HEK293 (cell line): ENCODE data around the gene GID4.

ENCODE experiments used
- CTCF ChIA-PET: fragments of 350-600 bp; formaldehyde crosslinking; extraction: SDS; loops from one replicate; lab custom pipeline; 2021; ENCODE audit warnings: antibody characterized with exemption; lab: Yijun Ruan, JAX
- POLR2A ChIA-PET: fragments of 300-600 bp; formaldehyde crosslinking; extraction: SDS; loops from one replicate; lab custom pipeline; 2020; ENCODE audit warnings: antibody characterized with exemption, inconsistent platforms; lab: Yijun Ruan, JAX
- H3K27ac ChIP-seq: fragments of 200-500 bp; sonication (Bioruptor generic); 2 replicates; pipeline ENCODE4 v1.5.1; 2014; ENCODE audit warnings: low read depth, low read length, control low read depth, inconsistent platforms; ENCODE audit errors: extremely low read depth
- H3K36me3 ChIP-seq, 2 experiments: fragments of 200-500 bp in 1 of 2; sonication (Bioruptor generic) in 1 of 2; 1 replicate in 1 of 2; 2 replicates in 1 of 2; pipeline ENCODE4 v1.5.1; 2014 to 2017; ENCODE audit warnings: inconsistent platforms in 2 of 2, low read length in 2 of 2; ENCODE audit not compliant: control insufficient read depth in 2 of 2, insufficient read depth in 1 of 2
- H3K4me1 ChIP-seq: fragments of 200-500 bp; sonication (Bioruptor generic); 2 replicates; pipeline ENCODE4 v1.5.1; 2014; ENCODE audit warnings: mild to moderate bottlenecking, low read length, inconsistent platforms; ENCODE audit not compliant: control insufficient read depth, insufficient read depth
- H3K4me3 ChIP-seq: 2 replicates; pipeline ENCODE4 v1.5.1; 2011; ENCODE audit warnings: low read depth, mild to moderate bottlenecking, control low read depth, low read length, moderate library complexity
- H3K9me3 ChIP-seq: fragments of 200-500 bp; sonication (Bioruptor generic); 2 replicates; pipeline ENCODE4 v1.5.1; 2014; ENCODE audit warnings: low read depth, low read length, inconsistent platforms; ENCODE audit not compliant: control insufficient read depth, insufficient read depth
- AEBP2 ChIP-seq: fragments of 450-650 bp; formaldehyde crosslinking; IDR thresholded peaks from 2 replicates; pipeline ENCODE4 v1.5.1; 2016; ENCODE audit warnings: missing biosample characterization, missing genetic modification characterization, borderline replicate concordance
- BCL11B ChIP-seq: fragments of 450-650 bp; formaldehyde crosslinking; IDR thresholded peaks from 2 replicates; pipeline ENCODE4 v1.5.1; 2016; ENCODE audit warnings: low read depth, missing biosample characterization, missing genetic modification characterization
- GLIS2 ChIP-seq: fragments of 450-650 bp; formaldehyde crosslinking; IDR thresholded peaks from 2 replicates; pipeline ENCODE4 v1.5.1; 2016; ENCODE audit warnings: missing biosample characterization, missing genetic modification characterization
- KLF16 ChIP-seq: fragments of 450-650 bp; formaldehyde crosslinking; IDR thresholded peaks from 2 replicates; pipeline ENCODE4 v1.5.1; 2017; ENCODE audit warnings: missing biosample characterization, missing genetic modification characterization
- ZBTB17 ChIP-seq: fragments of 450-650 bp; formaldehyde crosslinking; IDR thresholded peaks from 2 replicates; pipeline ENCODE4 v1.5.1; 2016; ENCODE audit warnings: missing biosample characterization, missing genetic modification characterization
- ZBTB44 ChIP-seq: fragments of 450-650 bp; IDR thresholded peaks from 2 replicates; pipeline ENCODE4 v1.5.1; 2018; ENCODE audit warnings: missing biosample characterization, mild to moderate bottlenecking, missing genetic modification characterization
- ZBTB8A ChIP-seq: fragments of 450-650 bp; formaldehyde crosslinking; IDR thresholded peaks from 2 replicates; pipeline ENCODE4 v1.5.1; 2016; ENCODE audit warnings: missing biosample characterization, missing genetic modification characterization
- ZFP3 ChIP-seq: fragments of 450-650 bp; formaldehyde crosslinking; IDR thresholded peaks from 2 replicates; pipeline ENCODE4 v1.5.1; 2016; ENCODE audit warnings: low read depth, missing biosample characterization, missing genetic modification characterization
- ZFP41 ChIP-seq: fragments of 450-650 bp; formaldehyde crosslinking; IDR thresholded peaks from 2 replicates; pipeline ENCODE4 v1.5.1; 2016; ENCODE audit warnings: missing biosample characterization, missing genetic modification characterization, borderline replicate concordance
- ZFP69B ChIP-seq: fragments of 450-650 bp; formaldehyde crosslinking; IDR thresholded peaks from 2 replicates; pipeline ENCODE4 v1.5.1; 2016; ENCODE audit warnings: missing biosample characterization, missing genetic modification characterization
- ZNF138 ChIP-seq: fragments of 450-650 bp; formaldehyde crosslinking; IDR thresholded peaks from 2 replicates; pipeline ENCODE4 v1.5.1; 2016; ENCODE audit warnings: missing biosample characterization, missing genetic modification characterization, borderline replicate concordance
- ZNF157 ChIP-seq: fragments of 450-650 bp; formaldehyde crosslinking; IDR thresholded peaks from 2 replicates; pipeline ENCODE4 v1.5.1; 2016; ENCODE audit warnings: missing biosample characterization, missing genetic modification characterization
- ZNF175 ChIP-seq: fragments of 450-650 bp; formaldehyde crosslinking; IDR thresholded peaks from 2 replicates; pipeline ENCODE4 v1.5.1; 2016; ENCODE audit warnings: missing biosample characterization, missing genetic modification characterization
- ZNF211 ChIP-seq: fragments of 450-650 bp; formaldehyde crosslinking; IDR thresholded peaks from 2 replicates; pipeline ENCODE4 v1.5.1; 2016; ENCODE audit warnings: low read depth, missing biosample characterization, missing genetic modification characterization
- ZNF214 ChIP-seq: fragments of 450-650 bp; formaldehyde crosslinking; IDR thresholded peaks from 2 replicates; pipeline ENCODE4 v1.5.1; 2017; ENCODE audit warnings: missing biosample characterization, mild to moderate bottlenecking, missing genetic modification characterization, borderline replicate concordance
- ZNF221 ChIP-seq: fragments of 450-650 bp; formaldehyde crosslinking; IDR thresholded peaks from 2 replicates; pipeline ENCODE4 v1.5.1; 2017; ENCODE audit warnings: missing biosample characterization, missing genetic modification characterization, borderline replicate concordance
- ZNF24 ChIP-seq: fragments of 450-650 bp; formaldehyde crosslinking; IDR thresholded peaks from 2 replicates; pipeline ENCODE4 v1.5.1; 2016; ENCODE audit warnings: missing biosample characterization, missing genetic modification characterization
- ZNF280C ChIP-seq: fragments of 450-650 bp; formaldehyde crosslinking; IDR thresholded peaks from 2 replicates; pipeline ENCODE4 v1.5.1; 2016; ENCODE audit warnings: missing biosample characterization, missing genetic modification characterization
- ZNF302 ChIP-seq: fragments of 450-650 bp; formaldehyde crosslinking; IDR thresholded peaks from 2 replicates; pipeline ENCODE4 v1.5.1; 2016; ENCODE audit warnings: missing biosample characterization, missing genetic modification characterization, low read depth
- ZNF404 ChIP-seq: fragments of 450-650 bp; formaldehyde crosslinking; IDR thresholded peaks from 2 replicates; pipeline ENCODE4 v1.5.1; 2017; ENCODE audit warnings: missing biosample characterization, missing genetic modification characterization
- ZNF426 ChIP-seq: fragments of 450-650 bp; formaldehyde crosslinking; IDR thresholded peaks from 2 replicates; pipeline ENCODE4 v1.5.1; 2017; ENCODE audit warnings: missing biosample characterization, missing genetic modification characterization, mild to moderate bottlenecking, inconsistent platforms, moderate library complexity
- ZNF473 ChIP-seq: fragments of 450-650 bp; formaldehyde crosslinking; IDR thresholded peaks from 2 replicates; pipeline ENCODE4 v1.5.1; 2017; ENCODE audit warnings: missing biosample characterization, missing genetic modification characterization
- ZNF513 ChIP-seq: fragments of 450-650 bp; IDR thresholded peaks from 2 replicates; pipeline ENCODE4 v1.5.1; 2018; ENCODE audit warnings: missing biosample characterization, missing genetic modification characterization
- ZNF530 ChIP-seq: fragments of 450-650 bp; formaldehyde crosslinking; IDR thresholded peaks from 2 replicates; pipeline ENCODE4 v1.5.1; 2016; ENCODE audit warnings: low read depth, missing biosample characterization, missing genetic modification characterization
- ZNF548 ChIP-seq: fragments of 450-650 bp; formaldehyde crosslinking; IDR thresholded peaks from 2 replicates; pipeline ENCODE4 v1.5.1; 2016; ENCODE audit warnings: missing biosample characterization, missing genetic modification characterization
- ZNF549 ChIP-seq: fragments of 450-650 bp; IDR thresholded peaks from 2 replicates; pipeline ENCODE4 v1.5.1; 2018; ENCODE audit warnings: missing biosample characterization, missing genetic modification characterization, mild to moderate bottlenecking, inconsistent platforms, moderate library complexity
- ZNF561 ChIP-seq: fragments of 450-650 bp; IDR thresholded peaks from 2 replicates; pipeline ENCODE4 v1.5.1; 2018; ENCODE audit warnings: missing biosample characterization, missing genetic modification characterization, borderline replicate concordance
- ZNF610 ChIP-seq: fragments of 450-650 bp; formaldehyde crosslinking; IDR thresholded peaks from 2 replicates; pipeline ENCODE4 v1.5.1; 2016; ENCODE audit warnings: missing biosample characterization, missing genetic modification characterization, borderline replicate concordance
- ZNF701 ChIP-seq: fragments of 450-650 bp; formaldehyde crosslinking; IDR thresholded peaks from 2 replicates; pipeline ENCODE4 v1.5.1; 2016; ENCODE audit warnings: missing biosample characterization, missing genetic modification characterization
- ZNF776 ChIP-seq: fragments of 450-650 bp; formaldehyde crosslinking; IDR thresholded peaks from 2 replicates; pipeline ENCODE4 v1.5.0; 2017; ENCODE audit warnings: missing biosample characterization, missing genetic modification characterization, borderline replicate concordance
- ZSCAN16 ChIP-seq: fragments of 450-650 bp; formaldehyde crosslinking; IDR thresholded peaks from 2 replicates; pipeline ENCODE4 v1.5.1; 2016; ENCODE audit warnings: missing biosample characterization, missing genetic modification characterization
- TF ChIP-seq, protein P1 (sequence below): fragments of 450-650 bp; formaldehyde crosslinking; IDR thresholded peaks from 2 replicates; pipeline ENCODE4 v1.5.1; 2016; ENCODE audit warnings: missing biosample characterization, missing genetic modification characterization

GID4 gene

DNA sequence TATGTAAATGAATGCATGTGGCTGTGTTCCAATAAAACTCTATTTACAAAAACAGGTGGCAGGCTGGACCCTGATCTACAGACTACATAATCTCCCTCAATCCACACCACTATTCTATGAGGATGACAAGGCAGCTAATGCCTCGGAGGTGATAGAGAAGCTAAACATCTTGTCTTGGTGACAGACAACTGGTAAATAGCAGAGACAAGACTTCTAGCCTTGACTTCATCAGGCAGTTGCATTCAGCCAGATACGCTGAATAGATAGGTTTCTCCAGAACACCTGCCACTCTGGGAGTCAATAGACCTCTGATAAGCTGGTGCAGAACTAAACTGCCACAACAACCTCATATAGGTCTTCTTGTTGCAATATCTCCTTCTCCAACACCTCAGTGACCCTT, 3.5 kb upstream of the GID4 start:
- POLR2A ChIA-PET, result no interaction called here

DNA sequence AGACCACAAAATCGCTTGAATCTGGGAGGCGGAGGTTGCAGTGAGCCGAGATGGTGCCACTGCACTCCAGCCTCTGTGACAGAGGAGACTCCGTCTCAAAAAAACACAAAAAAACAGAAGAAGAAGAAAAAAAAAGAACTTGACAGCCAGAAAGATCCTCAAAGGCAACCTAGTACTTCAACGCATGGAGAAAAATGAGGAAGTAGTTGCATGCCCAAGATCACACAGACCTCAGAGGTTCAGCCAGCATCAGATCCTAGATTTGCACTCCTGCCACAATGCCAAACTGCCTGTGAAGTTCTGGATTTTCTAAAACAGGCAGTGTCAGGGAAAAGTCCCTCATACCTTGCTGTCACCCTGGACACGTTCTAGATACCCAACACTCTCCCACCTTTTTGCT, 1.7 kb upstream of the GID4 start:
- no peak overlapping the region for H3K4me3 ChIP-seq
- H3K9me3 ChIP-seq, result no peaks in the 10 kb centered on the region
- H3K36me3 ChIP-seq, result no peaks in the 10 kb centered on the region; a peak in 1 of 3 replicates
- peaks cover 18% of the 10 kb centered on the region for H3K4me1 ChIP-seq
- POLR2A ChIA-PET, result interaction anchor here (0.6 kb wide), 1 partner anchor 76 kb away, joined by 3 read pairs; no protein-coding TSS in a partner anchor
- H3K27ac ChIP-seq, result no peak overlapping the region
- CTCF ChIA-PET, result interaction anchor here (0.7 to 8.1 kb wide), 4 partner anchors 119 to 1531 kb away, joined by 3 to 54 read pairs (median 11); no protein-coding TSS in a partner anchor
- TF ChIP-seq ZFP41 (tag by site-specific recombination) (no peak), ZNF530 (tag by site-specific recombination) (no peak), ZNF280C (tag by site-specific recombination) (no peak), ZNF473 (no peak), ZNF701 (no peak), ZBTB17 (no peak), GLIS2 (tag by site-specific recombination) (no peak), ZNF549 (tag by site-specific recombination) (no peak), ZFP69B (tag by site-specific recombination) (no peak), ZNF211 (tag by site-specific recombination) (no peak), ZNF221 (tag by site-specific recombination) (no peak), ZNF24 (tag by site-specific recombination) (no peak), ZNF610 (tag by site-specific recombination) (no peak), AEBP2 (tag by site-specific recombination) (no peak), BCL11B (tag by site-specific recombination) (no peak)

More for the DNA sequence above, 3.5 kb upstream of the GID4 start:
- Histone ChIP-seq H3K9me3 (no peaks in the 10 kb centered on the region), H3K4me1 (peaks cover 7% of the 10 kb centered on the region), H3K27ac (no peak overlapping the region), H3K36me3 (no peaks in the 10 kb centered on the region; a peak in 1 of 3 replicates), H3K4me3 (no peak overlapping the region)
- TF ChIP-seq ZNF302 (tag by site-specific recombination) (no peak), ZNF561 (tag by site-specific recombination) (no peak), ZNF426 (tag by site-specific recombination) (no peak), KLF16 (tag by site-specific recombination) (no peak), ZSCAN16 (tag by site-specific recombination) (no peak), ZBTB44 (tag by site-specific recombination) (no peak), ZNF175 (tag by site-specific recombination) (no peak), ZNF138 (tag by site-specific recombination) (no peak), ZFP3 (tag by site-specific recombination) (no peak), ZNF157 (no peak), ZNF776 (tag by site-specific recombination) (no peak), ZNF214 (tag by site-specific recombination) (no peak), ZNF404 (tag by site-specific recombination) (no peak), ZBTB8A (tag by site-specific recombination) (no peak), ZNF513 (tag by site-specific recombination) (no peak), ZNF24 (tag by site-specific recombination) (no peak), ZNF548 (tag by site-specific recombination) (no peak), ZNF530 (tag by site-specific recombination) (no peak)
- TF ChIP-seq, protein P1, sequence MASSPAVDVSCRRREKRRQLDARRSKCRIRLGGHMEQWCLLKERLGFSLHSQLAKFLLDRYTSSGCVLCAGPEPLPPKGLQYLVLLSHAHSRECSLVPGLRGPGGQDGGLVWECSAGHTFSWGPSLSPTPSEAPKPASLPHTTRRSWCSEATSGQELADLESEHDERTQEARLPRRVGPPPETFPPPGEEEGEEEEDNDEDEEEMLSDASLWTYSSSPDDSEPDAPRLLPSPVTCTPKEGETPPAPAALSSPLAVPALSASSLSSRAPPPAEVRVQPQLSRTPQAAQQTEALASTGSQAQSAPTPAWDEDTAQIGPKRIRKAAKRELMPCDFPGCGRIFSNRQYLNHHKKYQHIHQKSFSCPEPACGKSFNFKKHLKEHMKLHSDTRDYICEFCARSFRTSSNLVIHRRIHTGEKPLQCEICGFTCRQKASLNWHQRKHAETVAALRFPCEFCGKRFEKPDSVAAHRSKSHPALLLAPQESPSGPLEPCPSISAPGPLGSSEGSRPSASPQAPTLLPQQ (tag by site-specific recombination), result no peak
- CTCF ChIA-PET, result interaction anchor here (0.6 to 8.1 kb wide), 15 partner anchors 10 to 1582 kb away, joined by 3 to 74 read pairs (median 4); no protein-coding TSS in a partner anchor
